Trophoblast cell (in vitro differentiated cells and primary cell): ENCODE data around the gene CDH22.
A peak's percentile ranks its signal among the peaks of the same experiment; 100 is the strongest.

ENCODE experiments used
- DNase-seq, 2 donors: peaks; one replicate each; pipeline ENCODE4 v3.0.0-alpha.2; 2016
- H2AFZ ChIP-seq: 2 replicates; pipeline ENCODE4 v1.6.1; 2013; ENCODE audit warnings: low read length, moderate library complexity, mild to moderate bottlenecking; ENCODE audit not compliant: insufficient read depth, poor library complexity
- H2AK5ac ChIP-seq: 2 replicates; pipeline ENCODE4 v1.6.1; 2013; ENCODE audit warnings: mild to moderate bottlenecking, low read length
- H2BK120ac ChIP-seq: 2 replicates; pipeline ENCODE4 v1.6.1; 2013; ENCODE audit warnings: low read length, mild to moderate bottlenecking, moderate library complexity; ENCODE audit not compliant: insufficient read depth, poor library complexity
- H2BK12ac ChIP-seq: 2 replicates; pipeline ENCODE4 v1.6.1; 2013; ENCODE audit warnings: mild to moderate bottlenecking, low read length, moderate library complexity
- H2BK5ac ChIP-seq: 2 replicates; pipeline ENCODE4 v1.6.1; 2013; ENCODE audit warnings: low read length, low read depth, moderate library complexity, mild to moderate bottlenecking; ENCODE audit not compliant: poor library complexity
- H3K14ac ChIP-seq: 2 replicates; pipeline ENCODE4 v1.6.1; 2013; ENCODE audit warnings: mild to moderate bottlenecking, low read length
- H3K18ac ChIP-seq: 2 replicates; pipeline ENCODE4 v1.6.1; 2013; ENCODE audit warnings: mild to moderate bottlenecking, low read length
- H3K23ac ChIP-seq: 2 replicates; pipeline ENCODE4 v1.6.1; 2013; ENCODE audit warnings: low read length
- H3K27ac ChIP-seq: 2 replicates; pipeline ENCODE4 v1.5.1; 2013; ENCODE audit warnings: low read depth, mild to moderate bottlenecking, inconsistent platforms, low read length, moderate library complexity
- H3K27me3 ChIP-seq: 2 replicates; pipeline ENCODE4 v1.6.1; 2013; ENCODE audit warnings: inconsistent platforms, mild to moderate bottlenecking, low read length, moderate library complexity; ENCODE audit not compliant: insufficient read depth
- H3K36me3 ChIP-seq, 2 experiments: 1 replicate in 1 of 2; 2 replicates in 1 of 2; pipeline ENCODE4 v1.6.1; 2013; ENCODE audit warnings: low read length in 2 of 2, mild to moderate bottlenecking in 2 of 2, moderate library complexity in 1 of 2; ENCODE audit not compliant: insufficient read depth in 2 of 2, control insufficient read depth in 1 of 2
- H3K4ac ChIP-seq: 2 replicates; pipeline ENCODE4 v1.6.1; 2013; ENCODE audit warnings: low read depth, mild to moderate bottlenecking, low read length, moderate library complexity
- H3K4me1 ChIP-seq, 2 experiments: 1 replicate in 1 of 2; 2 replicates in 1 of 2; pipeline ENCODE4 v1.6.1; 2013; ENCODE audit warnings: low read length in 2 of 2, mild to moderate bottlenecking in 2 of 2, moderate library complexity in 1 of 2; ENCODE audit not compliant: insufficient read depth in 2 of 2, control insufficient read depth in 1 of 2
- H3K4me2 ChIP-seq: 2 replicates; pipeline ENCODE4 v1.6.1; 2013; ENCODE audit warnings: inconsistent platforms, mild to moderate bottlenecking, low read length, moderate library complexity
- H3K4me3 ChIP-seq: 2 replicates; pipeline ENCODE4 v1.5.1; 2013; ENCODE audit warnings: mild to moderate bottlenecking, low read depth, low read length, inconsistent platforms
- H3K79me1 ChIP-seq: one replicate; pipeline ENCODE4 v1.6.1; 2013; ENCODE audit warnings: low read length
- H3K79me2 ChIP-seq: 2 replicates; pipeline ENCODE4 v1.6.1; 2013; ENCODE audit warnings: low read length, mild to moderate bottlenecking; ENCODE audit not compliant: control insufficient read depth, insufficient read depth, poor library complexity
- H3K9ac ChIP-seq: 2 replicates; pipeline ENCODE4 v1.6.1; 2013; ENCODE audit warnings: mild to moderate bottlenecking, low read length
- H3K9me3 ChIP-seq: 2 replicates; pipeline ENCODE4 v1.6.1; 2013; ENCODE audit warnings: low read depth, mild to moderate bottlenecking, control low read depth, inconsistent platforms, low read length; ENCODE audit not compliant: insufficient read depth
- H4K12ac ChIP-seq: 2 replicates; pipeline ENCODE4 v1.6.1; 2013; ENCODE audit warnings: low read depth, mild to moderate bottlenecking, low read length, moderate library complexity
- H4K8ac ChIP-seq: 2 replicates; pipeline ENCODE4 v1.6.1; 2013; ENCODE audit warnings: low read depth, mild to moderate bottlenecking, low read length, moderate library complexity
- H4K91ac ChIP-seq: one replicate; pipeline ENCODE4 v1.6.1; 2013; ENCODE audit warnings: low read depth, mild to moderate bottlenecking, low read length, moderate library complexity
- WGBS: extraction: QIAGEN DNeasy Blood & Tissue Kit; methylation state at CpG from one replicate; pipeline ENCODE4 v1.1.7; 2013; ENCODE audit warnings: missing lambda C conversion rate; ENCODE audit not compliant: insufficient read length, insufficient coverage; ENCODE audit errors: extremely low coverage; 5-methylcytosine and 5-hydroxymethylcytosine counted together

CDH22 gene

DNA sequence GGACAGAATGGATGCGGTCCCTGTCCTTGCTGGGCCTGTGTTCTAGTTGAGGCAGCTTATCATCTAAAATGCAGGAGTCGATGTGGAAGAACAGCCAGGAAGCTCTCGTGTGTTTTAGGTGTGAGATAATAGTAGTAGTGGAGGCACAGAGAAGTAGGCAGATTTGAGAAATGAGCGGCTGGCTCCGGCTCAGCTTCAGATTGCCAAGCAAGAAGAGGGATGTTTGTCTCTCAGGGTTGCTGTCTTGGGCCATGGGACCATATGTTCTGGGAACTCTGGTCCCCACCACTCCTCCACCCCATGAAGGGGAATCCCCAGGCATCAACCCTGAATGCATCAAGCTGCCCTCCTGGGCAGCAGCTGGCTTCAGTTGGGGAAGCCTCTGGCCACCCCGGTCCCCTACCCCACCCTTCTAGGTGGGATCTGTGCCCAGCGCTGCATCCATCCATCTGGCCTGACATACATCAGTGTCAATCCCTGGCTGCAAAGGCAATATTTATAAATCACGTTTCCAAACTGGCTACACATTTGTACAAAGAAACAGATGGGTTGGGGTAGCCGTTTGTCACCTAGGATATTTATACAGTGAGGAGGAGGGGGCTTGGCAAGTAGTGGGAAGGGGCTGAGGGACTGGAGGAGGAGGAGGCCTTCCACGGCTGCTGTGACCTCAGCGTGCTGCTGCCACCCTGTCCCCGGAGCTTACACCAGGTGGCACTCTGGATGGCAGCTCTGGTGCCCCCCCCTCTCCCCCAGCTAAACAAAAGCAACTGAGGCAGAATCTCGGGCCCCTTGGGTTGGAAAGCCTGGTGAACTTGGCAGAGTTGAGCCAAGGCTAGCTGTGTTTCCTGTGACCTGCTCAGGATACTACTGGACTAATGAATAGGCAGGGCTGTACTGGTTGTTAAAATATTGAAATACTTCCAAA is 125.8 kb downstream of the CDH22 start:
- Histone ChIP-seq H3K79me1 (no peaks in the 10 kb centered on the region), H3K9ac (no peak overlapping the region), H3K36me3 (no peaks in the 10 kb centered on the region), H3K9me3 (peaks cover 1% of the 10 kb centered on the region), H2BK12ac (no peak overlapping the region), H3K4ac (no peak overlapping the region), H4K8ac (no peak overlapping the region), H3K14ac (no peak overlapping the region), H3K4me1 (no peaks in the 10 kb centered on the region), H3K18ac (no peak overlapping the region), H4K91ac (no peak overlapping the region), H3K79me2 (no peaks in the 10 kb centered on the region), H3K4me3 (no peak overlapping the region), H3K27ac (no peak overlapping the region), H2AK5ac (no peak overlapping the region), H3K4me2 (no peak overlapping the region), H2BK120ac (no peak overlapping the region), H2BK5ac (no peak overlapping the region), H3K23ac (no peak overlapping the region), H4K12ac (no peak overlapping the region), H2AFZ (no peak overlapping the region), H3K27me3 (no peaks in the 10 kb centered on the region)
- no CpG with 5 or more reads among the region's 13 CpGs for WGBS
- no peak for DNase-seq

DNA sequence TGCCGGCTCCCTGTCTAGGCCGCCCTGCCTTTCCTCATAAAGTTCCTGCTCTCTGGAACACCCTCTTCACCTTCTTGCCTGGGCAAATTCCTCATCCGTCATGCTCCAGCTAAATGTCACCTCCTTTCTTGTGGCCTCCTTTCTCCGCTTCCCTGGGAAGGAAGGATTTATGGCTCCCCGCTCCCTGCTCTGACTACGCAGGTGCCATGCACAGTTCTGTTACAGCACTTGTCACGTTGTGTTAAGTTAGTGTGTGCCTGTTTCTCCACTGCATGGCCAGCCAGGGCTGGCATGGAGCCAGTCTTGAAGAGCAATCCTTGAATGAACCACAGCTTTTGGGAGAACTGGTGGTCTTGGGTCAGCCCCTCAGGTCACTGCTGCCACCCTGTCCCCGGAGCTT is 128.4 kb downstream of the CDH22 start:
- H3K79me1 ChIP-seq = no peaks in the 10 kb centered on the region
- no peak overlapping the region for H2BK5ac ChIP-seq
- H3K36me3 ChIP-seq = no peaks in the 10 kb centered on the region
- H3K4me3 ChIP-seq = no peak overlapping the region
- H3K18ac ChIP-seq = no peak overlapping the region
- no peaks in the 10 kb centered on the region for H3K79me2 ChIP-seq
- no peak overlapping the region for H3K4ac ChIP-seq
- no peak overlapping the region for H4K91ac ChIP-seq
- no peak overlapping the region for H4K8ac ChIP-seq
- H4K12ac ChIP-seq = no peak overlapping the region
- DNase-seq = no peak
- H2AK5ac ChIP-seq = no peak overlapping the region
- H3K14ac ChIP-seq = no peak overlapping the region
- no peak overlapping the region for H2AFZ ChIP-seq
- H2BK12ac ChIP-seq = no peak overlapping the region
- peaks cover under 1% of the 10 kb centered on the region for H3K9me3 ChIP-seq
- no CpG with 5 or more reads among the region's 8 CpGs for WGBS
- H3K27me3 ChIP-seq = no peaks in the 10 kb centered on the region
- H3K23ac ChIP-seq = no peak overlapping the region
- H3K4me1 ChIP-seq = peaks cover 0 to 2% of the 10 kb centered on the region in 2 experiments
- no peak overlapping the region for H3K4me2 ChIP-seq
- H3K27ac ChIP-seq = no peak overlapping the region
- no peak overlapping the region for H2BK120ac ChIP-seq
- H3K9ac ChIP-seq = no peak overlapping the region

- no CpG with 5 or more reads among the region's 8 CpGs for WGBS
- Histone ChIP-seq H2BK5ac (no peak overlapping the region), H3K27me3 (peaks cover 6% of the 10 kb centered on the region), H3K36me3 (no peaks in the 10 kb centered on the region), H3K4ac (no peak overlapping the region), H3K18ac (no peak overlapping the region), H2BK120ac (no peak overlapping the region), H3K79me2 (no peaks in the 10 kb centered on the region), H2AFZ (no peak overlapping the region), H4K91ac (no peak overlapping the region), H4K8ac (no peak overlapping the region), H3K4me2 (no peak overlapping the region), H3K79me1 (no peaks in the 10 kb centered on the region), H2BK12ac (no peak overlapping the region), H2AK5ac (no peak overlapping the region), H3K9me3 (peaks cover 2% of the 10 kb centered on the region), H3K4me3 (no peak overlapping the region), H3K27ac (no peak overlapping the region), H3K14ac (no peak overlapping the region), H3K9ac (no peak overlapping the region), H3K4me1 (peaks cover 2 to 3% of the 10 kb centered on the region in 2 experiments), H4K12ac (no peak overlapping the region), H3K23ac (no peak overlapping the region)
- DNase-seq = no peak
These were observed 129.4 kb downstream of the CDH22 start for GRCh38 chr20:46178891-46179290.

GRCh38 chr20:46177768-46178167 is 130.5 kb downstream of the CDH22 start:
- H3K27me3 ChIP-seq = peaks cover 11% of the 10 kb centered on the region
- H2AK5ac ChIP-seq = no peak overlapping the region
- H2BK5ac ChIP-seq = no peak overlapping the region
- H3K27ac ChIP-seq = no peak overlapping the region
- WGBS = no CpG with 5 or more reads among the region's 15 CpGs
- H3K4me3 ChIP-seq = peak overlapping the region; percentile 14
- H3K14ac ChIP-seq = no peak overlapping the region
- peaks cover 2 to 3% of the 10 kb centered on the region in 2 experiments for H3K4me1 ChIP-seq
- H2AFZ ChIP-seq = no peak overlapping the region
- no peak overlapping the region for H2BK12ac ChIP-seq
- no peak for DNase-seq
- H3K36me3 ChIP-seq = no peaks in the 10 kb centered on the region
- H3K9me3 ChIP-seq = peaks cover 3% of the 10 kb centered on the region
- H3K79me2 ChIP-seq = no peaks in the 10 kb centered on the region
- H2BK120ac ChIP-seq = no peak overlapping the region
- no peak overlapping the region for H4K91ac ChIP-seq
- H3K23ac ChIP-seq = no peak overlapping the region
- H4K8ac ChIP-seq = no peak overlapping the region
- H3K9ac ChIP-seq = no peak overlapping the region
- H3K4ac ChIP-seq = no peak overlapping the region
- no peaks in the 10 kb centered on the region for H3K79me1 ChIP-seq
- H3K18ac ChIP-seq = no peak overlapping the region
- H3K4me2 ChIP-seq = no peak overlapping the region
- H4K12ac ChIP-seq = no peak overlapping the region
